ENCODE results near the gene PON2. TPM values are rescaled to one million over a fixed set of nuclear protein-coding genes. Genes with fewer than 3 reads are reported as not detected.

Gene PON2
- polyA plus RNA-seq, 1 experiment, result 51.5 TPM

GRCh38 chr7:95427914-95428516 lies 6.8 kb downstream of the PON2 start:
- CTCF ChIA-PET, result interaction anchor here (0.6 kb wide), 1 partner anchor 100 kb away, joined by 3 read pairs; no protein-coding TSS in a partner anchor

GRCh38 chr7:95427166-95427565 lies 7.7 kb downstream of the PON2 start:
- no peaks in the 10 kb centered on the region for H3K36me3 ChIP-seq (ENCODE audit: control insufficient read depth, insufficient read depth, low read length)
- ChIA-PET POLR2A (no interaction called here), CTCF (no interaction called here)
- no peak for DNase-seq (ENCODE audit: low read depth)
- H3K27me3 ChIP-seq (ENCODE audit: control insufficient read depth, insufficient read depth, low read length), result no peaks in the 10 kb centered on the region
- no peak for TF ChIP-seq CTCF (IDR thresholded peaks at IDR 0.05; ENCODE audit: insufficient read depth, low read depth, low read length)
- no peak overlapping the region for H3K4me3 ChIP-seq (ENCODE audit: low read depth, low read length)

More at GRCh38 chr7:95427914-95428516, 6.8 kb downstream of the PON2 start:
- no peak overlapping the region for H3K4me3 ChIP-seq (ENCODE audit: low read depth, low read length)
- POLR2A ChIA-PET, result no interaction called here
- no peak for DNase-seq (ENCODE audit: low read depth)
- TF ChIP-seq CTCF (IDR thresholded peaks at IDR 0.05; ENCODE audit: insufficient read depth, low read depth, low read length), result no peak
- peaks cover 3% of the 10 kb centered on the region; the same call in 1 of the 2 replicates for H3K36me3 ChIP-seq (ENCODE audit: control insufficient read depth, insufficient read depth, low read length)
- no peaks in the 10 kb centered on the region for H3K27me3 ChIP-seq (ENCODE audit: control insufficient read depth, insufficient read depth, low read length)

GRCh38 chr7:95425694-95426093 lies 9.1 kb downstream of the PON2 start:
- no peak for DNase-seq (ENCODE audit: low read depth)
- Histone ChIP-seq H3K27me3 (ENCODE audit: control insufficient read depth, insufficient read depth, low read length) (no peaks in the 10 kb centered on the region), H3K36me3 (ENCODE audit: control insufficient read depth, insufficient read depth, low read length) (no peaks in the 10 kb centered on the region), H3K4me3 (ENCODE audit: low read depth, low read length) (no peak overlapping the region)
- POLR2A ChIA-PET, result no interaction called here
- TF ChIP-seq CTCF (IDR thresholded peaks at IDR 0.05; ENCODE audit: insufficient read depth, low read depth, low read length), result no peak
- CTCF ChIA-PET, result interaction anchor here (1.6 kb wide), 1 partner anchor 8 kb away, joined by 3 read pairs; no protein-coding TSS in a partner anchor

- Histone ChIP-seq H3K4me3 (ENCODE audit: low read depth, low read length) (no peak overlapping the region), H3K27me3 (ENCODE audit: control insufficient read depth, insufficient read depth, low read length) (no peaks in the 10 kb centered on the region), H3K36me3 (ENCODE audit: control insufficient read depth, insufficient read depth, low read length) (no peaks in the 10 kb centered on the region)
- POLR2A ChIA-PET, result no interaction called here
- no peak for DNase-seq (ENCODE audit: low read depth)
- CTCF ChIA-PET, result interaction anchor here (1.6 kb wide), 1 partner anchor 9 kb away, joined by 3 read pairs; no protein-coding TSS in a partner anchor
- no peak for TF ChIP-seq CTCF (IDR thresholded peaks at IDR 0.05; ENCODE audit: insufficient read depth, low read depth, low read length)
Observed at GRCh38 chr7:95424716-95425115, 10.1 kb downstream of the PON2 start.

- no peak overlapping the region for H3K4me3 ChIP-seq (ENCODE audit: low read depth, low read length)
- no peaks in the 10 kb centered on the region for H3K36me3 ChIP-seq (ENCODE audit: control insufficient read depth, insufficient read depth, low read length)
- no peaks in the 10 kb centered on the region for H3K27me3 ChIP-seq (ENCODE audit: control insufficient read depth, insufficient read depth, low read length)
- DNase-seq (ENCODE audit: low read depth), result no peak
- ChIA-PET POLR2A (no interaction called here), CTCF (no interaction called here)
- no peak for TF ChIP-seq CTCF (IDR thresholded peaks at IDR 0.05; ENCODE audit: insufficient read depth, low read depth, low read length)
Observed at GRCh38 chr7:95421847-95422444, 12.9 kb downstream of the PON2 start.

Measured in BJ (cell line).